Tongue (tissue), 2 donors: ENCODE measurements around the gene COPZ2. TPM values are rescaled to one million over a fixed set of nuclear protein-coding genes. Genes with fewer than 3 reads are reported as not detected.
"Not testable (repeated sequence)": the region's sequence is repeated elsewhere in the genome, so short reads cannot be mapped to it uniquely, and the experiment has no call there.

ENCODE experiments used
- DNase-seq: peaks from one replicate; pipeline ENCODE4 v3.0.0-alpha.2; 2015
- total RNA-seq: library from RNA; depleted of rRNA; stranded (reverse); fragments of >200 nt; gene quantifications from one replicate; pipeline ENCODE4 v1.2.3, GENCODE V29; 2014

Gene COPZ2
- total RNA-seq, 1 donor from 2014 or later: 18.2 TPM

GRCh38 chr17:48004983-48005382 lies 32.6 kb downstream of the COPZ2 start:
- DNase-seq: no peak

GRCh38 chr17:48003417-48004151 lies 34.0 kb downstream of the COPZ2 start:
- peak; percentile 59 for DNase-seq

GRCh38 chr17:48002916-48003416 lies 34.6 kb downstream of the COPZ2 start:
- peak; percentile 45 for DNase-seq

GRCh38 chr17:48002266-48002915 lies 35.2 kb downstream of the COPZ2 start:
- peak; percentile 56 for DNase-seq

GRCh38 chr17:48001657-48002056 lies 35.9 kb downstream of the COPZ2 start:
- DNase-seq: not testable (repeated sequence)

GRCh38 chr17:48001197-48001596 lies 36.4 kb downstream of the COPZ2 start:
- no peak for DNase-seq

- DNase-seq: no peak
These were observed 38.0 kb downstream of the COPZ2 start for GRCh38 chr17:47999582-47999981.

- no peak for DNase-seq
These were observed 39.6 kb downstream of the COPZ2 start for GRCh38 chr17:47998044-47998443.

- no peak for DNase-seq
These were observed 40.0 kb downstream of the COPZ2 start for GRCh38 chr17:47997586-47997985.

- no peak for DNase-seq
These were observed 41.4 kb downstream of the COPZ2 start for GRCh38 chr17:47996201-47996600.

- no peak for DNase-seq
These were observed 42.2 kb downstream of the COPZ2 start for GRCh38 chr17:47995241-47995935.

- no peak for DNase-seq
These were observed 42.9 kb downstream of the COPZ2 start for GRCh38 chr17:47994724-47995123.

GRCh38 chr17:47993964-47994363 lies 43.6 kb downstream of the COPZ2 start:
- DNase-seq: no peak

- no peak for DNase-seq
These were observed 44.5 kb downstream of the COPZ2 start for GRCh38 chr17:47993031-47993564.

GRCh38 chr17:47992216-47992615 lies 45.4 kb downstream of the COPZ2 start:
- no peak for DNase-seq

GRCh38 chr17:47990962-47991731 lies 46.5 kb downstream of the COPZ2 start:
- peak; percentile 38 for DNase-seq

- no peak for DNase-seq
These were observed 47.9 kb downstream of the COPZ2 start for GRCh38 chr17:47989700-47990099.

- no peak for DNase-seq
These were observed 48.4 kb downstream of the COPZ2 start for GRCh38 chr17:47989159-47989558.

- not testable (repeated sequence) for DNase-seq
These were observed 49.2 kb downstream of the COPZ2 start for GRCh38 chr17:47988445-47988844.

GRCh38 chr17:47987240-47987835 lies 50.3 kb downstream of the COPZ2 start:
- peak; percentile 55 for DNase-seq

- DNase-seq: no peak
These were observed 51.1 kb downstream of the COPZ2 start for GRCh38 chr17:47986520-47986919.
